ENCODE measurements around the gene ZKSCAN4. TPM values are rescaled to one million over a fixed set of nuclear protein-coding genes. Genes with fewer than 3 reads are reported as not detected.

Gene ZKSCAN4
- total RNA-seq, 2 experiments from 2014 or later, result 3.5 TPM

- no peaks in the 10 kb centered on the region for H3K27me3 Mint-ChIP-seq (ENCODE audit: low read depth)
- CTCF ChIA-PET, result no interaction called here
- intact Hi-C loops (cut with micrococcal nuclease), result no loop called here
- peaks cover 3% of the 10 kb centered on the region for H3K4me1 Mint-ChIP-seq (ENCODE audit: low read depth)
- DNase-seq, result no peak
- H3K9me3 Mint-ChIP-seq, result no peaks in the 10 kb centered on the region
- no peak overlapping the region for H3K4me3 Mint-ChIP-seq
- peaks cover 30% of the 10 kb centered on the region for H3K36me3 Mint-ChIP-seq (ENCODE audit: low read depth)
- H3K27ac Mint-ChIP-seq, result no peak overlapping the region
Observed at GRCh38 chr6:28243946-28244345, 8.1 kb downstream of the ZKSCAN4 start.

DNA sequence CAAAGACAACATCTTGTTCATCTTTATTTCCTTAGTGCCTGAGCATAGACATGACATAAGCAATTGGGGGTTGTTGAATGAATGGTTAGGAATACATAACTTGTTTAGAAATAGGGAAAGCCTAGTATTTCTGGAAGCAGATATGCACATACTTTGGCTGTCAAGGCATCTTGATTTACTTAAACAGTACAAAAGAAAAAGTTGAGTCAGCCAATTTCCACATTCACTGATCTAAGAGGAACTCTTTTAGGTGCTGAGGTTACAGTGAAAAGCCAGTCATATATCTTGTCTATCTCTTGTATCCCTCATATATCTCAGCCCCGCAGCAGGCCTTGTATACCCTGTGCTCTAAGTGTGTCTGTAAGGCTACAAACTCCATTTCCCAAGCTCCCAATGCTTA lies 11.6 kb downstream of the ZKSCAN4 start:
- Mint-ChIP-seq H3K4me3 (no peak overlapping the region), H3K27ac (no peak overlapping the region), H3K9me3 (no peaks in the 10 kb centered on the region), H3K4me1 (ENCODE audit: low read depth) (no peaks in the 10 kb centered on the region), H3K27me3 (ENCODE audit: low read depth) (peaks cover 5% of the 10 kb centered on the region), H3K36me3 (ENCODE audit: low read depth) (peaks cover 10% of the 10 kb centered on the region)
- DNase-seq, result no peak
- intact Hi-C loops (cut with micrococcal nuclease), result no loop called here
- CTCF ChIA-PET, result no interaction called here

DNA sequence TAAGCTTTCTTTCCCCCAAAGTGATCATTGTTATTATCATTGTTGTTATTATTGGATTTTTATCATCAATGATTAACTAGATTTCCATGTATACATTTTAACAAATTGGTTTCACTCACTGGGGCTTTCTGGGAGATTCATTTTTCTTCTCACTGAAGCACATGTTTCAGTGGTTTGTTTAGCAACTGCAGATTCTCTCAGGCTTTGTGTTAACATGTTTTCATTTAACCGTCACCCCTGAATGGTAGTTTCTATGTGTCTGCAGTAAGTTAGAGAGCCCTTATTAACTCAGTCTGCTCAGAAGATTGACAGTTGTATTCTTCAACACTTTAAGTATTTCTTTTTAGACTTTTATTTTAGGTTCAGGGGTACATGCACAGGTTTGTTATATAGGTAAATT lies 12.4 kb downstream of the ZKSCAN4 start:
- Mint-ChIP-seq H3K9me3 (no peaks in the 10 kb centered on the region), H3K36me3 (ENCODE audit: low read depth) (peaks cover 5% of the 10 kb centered on the region), H3K27me3 (ENCODE audit: low read depth) (peaks cover 9% of the 10 kb centered on the region), H3K4me1 (ENCODE audit: low read depth) (no peaks in the 10 kb centered on the region), H3K27ac (no peak overlapping the region), H3K4me3 (no peak overlapping the region)
- intact Hi-C loops (cut with micrococcal nuclease), result no loop called here
- CTCF ChIA-PET, result no interaction called here
- no peak for DNase-seq

- Mint-ChIP-seq H3K27ac (no peak overlapping the region), H3K9me3 (no peaks in the 10 kb centered on the region), H3K4me3 (no peak overlapping the region), H3K36me3 (ENCODE audit: low read depth) (no peaks in the 10 kb centered on the region), H3K27me3 (ENCODE audit: low read depth) (peaks cover 18% of the 10 kb centered on the region), H3K4me1 (ENCODE audit: low read depth) (no peaks in the 10 kb centered on the region)
- CTCF ChIA-PET, result no interaction called here
- DNase-seq, result no peak
- intact Hi-C loops (cut with micrococcal nuclease), result no loop called here
Observed at GRCh38 chr6:28235912-28236452, 16.1 kb downstream of the ZKSCAN4 start.

DNA sequence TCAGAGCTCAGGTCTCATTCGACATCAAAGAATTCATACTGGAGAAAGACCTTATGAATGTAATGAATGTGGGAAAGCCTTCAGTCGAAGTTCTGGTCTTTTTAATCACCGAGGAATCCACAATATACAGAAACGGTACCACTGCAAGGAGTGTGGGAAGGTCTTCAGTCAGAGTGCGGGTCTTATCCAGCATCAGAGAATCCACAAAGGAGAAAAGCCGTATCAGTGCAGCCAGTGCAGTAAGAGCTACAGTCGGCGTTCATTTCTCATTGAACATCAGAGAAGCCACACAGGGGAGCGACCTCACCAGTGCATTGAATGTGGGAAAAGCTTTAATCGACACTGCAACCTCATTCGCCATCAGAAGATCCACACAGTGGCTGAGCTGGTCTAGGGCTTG lies 19.3 kb downstream of the ZKSCAN4 start:
- no peaks in the 10 kb centered on the region for H3K36me3 Mint-ChIP-seq (ENCODE audit: low read depth)
- intact Hi-C loops (cut with micrococcal nuclease), result no loop called here
- no peak overlapping the region for H3K27ac Mint-ChIP-seq

DNA sequence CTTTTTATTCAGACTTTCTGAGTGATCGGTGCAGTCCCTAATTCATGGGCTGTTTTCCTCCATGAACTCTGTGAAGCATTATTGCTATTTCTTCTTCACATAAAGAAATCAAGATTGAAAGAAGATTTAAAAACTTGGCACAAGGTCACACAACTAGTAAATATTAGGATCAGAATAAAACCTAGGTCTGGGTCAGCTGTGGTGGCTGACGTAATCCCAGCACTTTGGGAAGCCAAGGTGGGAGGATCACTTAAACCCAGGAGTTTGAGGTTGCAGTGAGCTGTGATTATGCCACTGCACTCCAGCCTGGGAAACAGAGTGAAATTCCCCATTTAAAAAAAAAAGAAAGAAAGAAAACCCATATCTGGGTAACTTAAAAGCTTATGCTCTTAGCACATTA lies 25.6 kb downstream of the ZKSCAN4 start:
- no peak overlapping the region for H3K27ac Mint-ChIP-seq
- H3K4me1 Mint-ChIP-seq (ENCODE audit: low read depth), result peaks cover 6% of the 10 kb centered on the region
- no peak for DNase-seq
- H3K36me3 Mint-ChIP-seq (ENCODE audit: low read depth), result no peaks in the 10 kb centered on the region
- CTCF ChIA-PET, result interaction anchor here (0.5 kb wide), 1 partner anchor 9 kb away, joined by 5 read pairs; no protein-coding TSS in a partner anchor
- H3K4me3 Mint-ChIP-seq, result no peak overlapping the region
- H3K9me3 Mint-ChIP-seq, result no peaks in the 10 kb centered on the region
- intact Hi-C loops (cut with micrococcal nuclease), result no loop called here
- H3K27me3 Mint-ChIP-seq (ENCODE audit: low read depth), result peaks cover 31% of the 10 kb centered on the region

More for the DNA sequence above, 19.3 kb downstream of the ZKSCAN4 start:
- Mint-ChIP-seq H3K4me1 (ENCODE audit: low read depth) (no peaks in the 10 kb centered on the region), H3K9me3 (no peaks in the 10 kb centered on the region), H3K4me3 (no peak overlapping the region), H3K27me3 (ENCODE audit: low read depth) (peaks cover 20% of the 10 kb centered on the region)
- CTCF ChIA-PET, result no interaction called here
- DNase-seq, result no peak

DNA sequence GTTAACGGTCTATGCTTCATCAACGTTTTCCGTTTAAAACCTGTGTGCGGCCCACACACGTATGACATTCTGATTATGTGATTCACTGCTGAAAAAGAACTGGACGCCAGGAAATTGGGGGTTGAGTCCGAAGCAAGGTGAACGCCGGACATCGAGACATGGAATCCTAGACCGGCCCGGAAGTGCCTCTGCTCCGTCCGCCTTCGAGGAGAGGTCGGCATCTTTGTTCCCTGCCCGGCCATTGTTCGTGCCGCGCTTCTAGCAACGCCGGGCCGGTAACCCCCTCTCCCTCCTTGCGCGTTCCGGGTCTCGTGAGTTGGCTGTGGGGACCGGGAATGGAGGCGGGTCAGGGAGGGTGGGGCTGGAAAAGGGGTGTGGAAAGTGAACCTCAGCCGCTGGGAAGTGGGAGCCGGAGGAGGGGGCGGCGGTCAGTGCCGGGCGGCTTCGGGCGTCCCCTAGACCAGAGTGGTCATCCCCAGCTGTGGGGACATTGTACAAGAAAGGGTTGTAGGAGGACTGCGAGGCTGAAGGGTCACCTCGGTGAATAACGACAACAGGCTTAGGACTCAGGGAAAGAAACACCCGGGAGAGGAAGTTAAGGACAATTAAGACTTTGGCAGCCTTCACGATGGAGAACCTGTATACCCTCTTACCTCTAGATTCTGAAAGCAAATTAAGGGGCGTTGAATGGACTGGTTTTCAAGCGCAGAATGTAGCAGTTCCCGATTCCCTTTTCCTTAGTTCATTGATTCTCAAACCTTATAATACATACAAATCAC lies 26.8 kb downstream of the ZKSCAN4 start, which contains the start of gene ZSCAN9:
TSS of gene ZSCAN9 (plus strand) at position 220 of the 779 bp plus-strand sequence. CDS start 1,810 bp downstream, outside the sequence.
- CTCF ChIA-PET, result no interaction called here
- H3K27me3 Mint-ChIP-seq (ENCODE audit: low read depth), result peaks cover 38% of the 10 kb centered on the region
- no peaks in the 10 kb centered on the region for H3K9me3 Mint-ChIP-seq

DNA sequence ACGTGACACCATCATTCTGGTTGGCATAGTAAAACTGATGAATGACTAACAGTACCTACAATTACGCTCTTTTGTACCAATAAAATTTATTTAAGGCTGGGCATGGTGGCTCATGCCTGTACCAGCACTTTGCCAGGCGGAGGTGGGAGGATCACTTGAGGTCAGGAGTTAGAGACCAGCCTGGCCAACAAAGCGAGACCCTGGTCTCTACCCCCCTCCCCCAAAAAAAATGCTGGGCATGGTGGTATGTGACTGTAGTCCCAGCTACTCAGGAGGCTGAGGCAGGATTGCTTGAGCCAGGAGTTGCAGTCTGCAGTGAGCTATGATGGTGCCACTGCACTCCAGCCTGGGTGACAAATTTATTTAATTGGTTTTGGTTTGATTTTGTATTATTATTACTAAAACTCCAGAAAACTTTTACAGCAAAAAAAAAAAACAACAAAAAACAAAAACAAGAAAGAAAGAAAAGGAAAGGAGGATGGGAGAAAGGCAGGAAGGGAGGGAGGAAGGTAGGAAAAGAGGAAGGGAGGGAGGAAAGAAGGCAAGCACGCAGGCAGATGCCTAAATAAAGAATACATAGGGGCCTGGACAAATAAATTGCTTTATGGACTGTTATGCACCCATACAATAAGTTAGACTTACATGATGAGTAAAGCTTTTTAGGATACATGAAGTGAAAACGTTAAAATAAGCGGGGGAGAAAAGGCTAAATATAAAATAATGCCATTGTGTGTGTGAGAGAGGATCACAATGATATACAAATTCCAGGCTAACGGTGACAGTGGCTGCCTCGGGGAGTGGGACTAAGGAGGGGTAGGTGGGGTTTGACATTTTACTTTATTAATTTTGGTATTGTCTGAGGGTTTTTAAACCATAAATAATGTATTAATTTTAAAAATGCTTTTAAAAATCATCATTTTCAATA lies 27.7 kb downstream of the ZKSCAN4 start:
- no peak for DNase-seq
- CTCF ChIA-PET, result no interaction called here
- intact Hi-C loops (cut with micrococcal nuclease), result no loop called here

More for the DNA sequence above, 26.8 kb downstream of the ZKSCAN4 start, which contains the start of gene ZSCAN9:
- peak; percentile 60 for DNase-seq
- H3K4me3 Mint-ChIP-seq, result peak within 1 kb of the TSS; percentile 84
- intact Hi-C loops (cut with micrococcal nuclease), result no loop called here
- no peaks in the 10 kb centered on the region for H3K36me3 Mint-ChIP-seq (ENCODE audit: low read depth)
- no peak within 1 kb of the TSS for H3K27ac Mint-ChIP-seq
- peaks cover 6% of the 10 kb centered on the region for H3K4me1 Mint-ChIP-seq (ENCODE audit: low read depth)

DNA sequence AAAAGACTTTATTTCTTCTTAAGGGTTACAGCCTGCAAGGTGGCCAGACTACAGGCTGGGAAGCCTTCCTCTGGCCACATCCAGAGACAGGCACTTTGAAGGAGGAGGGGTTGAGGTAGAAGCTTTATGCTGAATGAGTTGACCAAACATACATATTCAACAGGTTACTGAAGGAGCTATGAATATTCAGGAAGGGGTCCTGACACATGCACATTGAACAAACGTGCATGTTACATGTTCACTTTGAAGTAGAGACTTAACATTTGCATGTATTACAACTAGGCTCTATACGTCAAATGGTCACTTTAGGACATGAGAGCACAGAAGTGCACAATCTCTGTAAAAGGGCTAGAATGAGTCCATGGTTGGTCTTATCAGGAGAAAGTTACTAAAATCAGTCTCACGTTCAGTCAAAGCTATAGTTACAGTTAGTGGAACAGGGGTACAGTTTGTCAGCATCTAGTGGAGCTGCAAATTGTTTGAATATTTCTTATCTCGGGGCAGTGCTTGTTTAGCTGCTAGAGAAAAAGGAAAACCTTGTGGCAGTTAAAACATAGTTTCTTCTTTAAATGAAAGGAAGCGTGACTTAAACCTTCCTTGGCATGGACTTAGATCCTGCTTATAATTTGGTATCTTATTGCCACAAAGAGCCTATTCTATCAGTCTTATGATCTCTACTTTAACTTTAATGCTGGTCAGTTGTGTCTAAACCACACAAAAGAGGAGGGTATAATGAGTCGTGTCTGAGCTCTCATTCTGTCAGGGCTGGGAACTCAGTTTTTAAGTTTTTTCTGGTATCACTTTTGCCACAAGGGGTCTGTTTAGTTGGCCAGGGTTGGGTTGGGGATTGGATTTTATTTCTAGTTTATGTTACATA lies 31.6 kb downstream of the ZKSCAN4 start:
- no peaks in the 10 kb centered on the region for H3K36me3 Mint-ChIP-seq (ENCODE audit: low read depth)
- no peak overlapping the region for H3K27ac Mint-ChIP-seq

More for the DNA sequence above, 27.7 kb downstream of the ZKSCAN4 start:
- no peaks in the 10 kb centered on the region for H3K9me3 Mint-ChIP-seq
- H3K27ac Mint-ChIP-seq, result no peak overlapping the region
- peak overlapping the region; percentile 84 for H3K4me3 Mint-ChIP-seq
- H3K36me3 Mint-ChIP-seq (ENCODE audit: low read depth), result no peaks in the 10 kb centered on the region
- peaks cover 45% of the 10 kb centered on the region for H3K27me3 Mint-ChIP-seq (ENCODE audit: low read depth)
- peaks cover 6% of the 10 kb centered on the region for H3K4me1 Mint-ChIP-seq (ENCODE audit: low read depth)

GRCh38 chr6:28218312-28219248 lies 33.5 kb downstream of the ZKSCAN4 start:
- no peak overlapping the region for H3K27ac Mint-ChIP-seq
- DNase-seq, result peak; percentile 39
- peaks cover 1% of the 10 kb centered on the region for H3K4me1 Mint-ChIP-seq (ENCODE audit: low read depth)
- intact Hi-C loops (cut with micrococcal nuclease), result no loop called here
- H3K27me3 Mint-ChIP-seq (ENCODE audit: low read depth), result peaks cover 72% of the 10 kb centered on the region
- CTCF ChIA-PET, result interaction anchor here (0.7 to 1.2 kb wide), 2 partner anchors 137 to 183 kb away, joined by 3 read pairs; no protein-coding TSS in a partner anchor
- peak overlapping the region; percentile 74 for H3K4me3 Mint-ChIP-seq
- H3K36me3 Mint-ChIP-seq (ENCODE audit: low read depth), result no peaks in the 10 kb centered on the region
- no peaks in the 10 kb centered on the region for H3K9me3 Mint-ChIP-seq

More for the DNA sequence above, 31.6 kb downstream of the ZKSCAN4 start:
- Mint-ChIP-seq H3K4me1 (ENCODE audit: low read depth) (peaks cover 6% of the 10 kb centered on the region), H3K9me3 (no peaks in the 10 kb centered on the region), H3K27me3 (ENCODE audit: low read depth) (peaks cover 70% of the 10 kb centered on the region), H3K4me3 (no peak overlapping the region)
- CTCF ChIA-PET, result interaction anchor here (0.6 kb wide), 1 partner anchor 244 kb away, joined by 3 read pairs; no protein-coding TSS in a partner anchor
- intact Hi-C loops (cut with micrococcal nuclease), result no loop called here
- DNase-seq, result no peak

DNA sequence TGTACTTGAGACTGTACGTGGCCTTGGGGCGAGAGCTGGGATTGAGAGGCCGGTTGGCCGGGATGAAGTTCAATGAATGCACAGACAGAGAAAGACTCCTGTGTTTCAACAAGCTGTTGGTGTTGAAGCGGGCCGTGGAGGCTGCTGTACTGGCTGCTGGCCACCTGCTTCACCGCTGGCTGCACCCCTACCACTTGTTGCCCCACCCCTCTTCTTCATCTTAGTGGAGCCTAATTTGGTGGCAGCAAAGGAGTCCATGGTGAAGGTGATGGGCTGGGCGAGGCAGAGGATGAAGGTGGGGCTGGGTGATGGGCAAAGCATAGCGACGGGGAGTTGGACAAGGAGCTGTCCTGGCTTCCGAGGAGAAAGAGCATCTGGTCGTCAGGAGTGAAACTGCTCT lies 34.2 kb downstream of the ZKSCAN4 start:
- Mint-ChIP-seq H3K27ac (no peak overlapping the region), H3K36me3 (ENCODE audit: low read depth) (no peaks in the 10 kb centered on the region), H3K4me1 (ENCODE audit: low read depth) (peaks cover 2% of the 10 kb centered on the region), H3K9me3 (no peaks in the 10 kb centered on the region), H3K27me3 (ENCODE audit: low read depth) (peaks cover 71% of the 10 kb centered on the region), H3K4me3 (peak overlapping the region; percentile 40)
- no peak for DNase-seq
- intact Hi-C loops (cut with micrococcal nuclease), result no loop called here
- CTCF ChIA-PET, result interaction anchor here (0.7 to 1.2 kb wide), 2 partner anchors 8 to 138 kb away, joined by 3 to 5 read pairs; no protein-coding TSS in a partner anchor

Data from activated naive CD4-positive, alpha-beta T cell treated with anti-CD3 and anti-CD28 coated beads for 36 hours (primary cell).